HCT116 (cell line): Measurements from ENCODE around the gene TXNDC17. TPM values are rescaled to one million over a fixed set of nuclear protein-coding genes. Genes with fewer than 3 reads are reported as not detected.
"Not testable (repeated sequence)": the region's sequence is repeated elsewhere in the genome, so short reads cannot be mapped to it uniquely, and the experiment has no call there.

Source experiments
- ATAC-seq: fragments of 200-7000 bp; cut with Tn5 transposase; 2 replicates; pipeline ENCODE4 v1.9.1; 2020; ENCODE audit warnings: mild to moderate bottlenecking, moderate library complexity
- BruUV-seq: library from RNA; stranded (reverse); fragments of 400-500 nt; replicated peaks from 2 replicates; lab custom pipeline; 2021; lab: Mats Ljungman, UMichigan
- CTCF ChIA-PET: fragments of 300-600 bp; sonication (Branson Sonifier 250); formaldehyde crosslinking; loops from one replicate; lab custom pipeline; 2021; ENCODE audit warnings: antibody characterized with exemption; lab: Charles Lee
- POLR2A ChIA-PET: fragments of 300-600, 350-600 bp; sonication (Branson Sonifier 250); formaldehyde crosslinking; loops from one replicate; lab custom pipeline; 2021; ENCODE audit warnings: antibody characterized with exemption; lab: Charles Lee
- RAD21 ChIA-PET, 2 experiments: fragments of 300-600 bp; sonication (Branson Sonifier 250); formaldehyde crosslinking; loops; one replicate each; lab custom pipeline; 2023; ENCODE audit warnings: low total read pairs in 2 of 2; ENCODE audit not compliant: uncharacterized antibody in 2 of 2, unreplicated experiment in 2 of 2, low non-redundant PET in 1 of 2; lab: Charles Lee
- DNase-seq: peaks from one replicate; pipeline ENCODE4 v3.0.0-alpha.2; 2010; ENCODE audit warnings: low read depth, low spot score
- H2AFZ ChIP-seq: fragments of 200-600 bp; shearing (Covaris generic), sonication (generic); 2 replicates; pipeline ENCODE4 v1.6.1; 2017; ENCODE audit warnings: low read depth, mixed run types, mixed read lengths, antibody characterized with exemption, low read length; ENCODE audit not compliant: poor library complexity, severe bottlenecking
- H3K27ac ChIP-seq: 2 replicates; pipeline ENCODE4 v1.5.1; 2012; ENCODE audit warnings: low read depth, low read length
- H3K27me3 ChIP-seq: fragments of 200-600 bp; sonication (generic); 2 replicates; pipeline ENCODE4 v1.6.1; 2016; ENCODE audit warnings: mixed run types, low read length, mixed read lengths; ENCODE audit not compliant: insufficient read depth
- H3K36me3 ChIP-seq, 2 experiments: fragments of 200-500 bp in 1 of 2; fragments of 200-600 bp in 1 of 2; sonication (Bioruptor generic) in 1 of 2; sonication (generic) in 1 of 2; 2 replicates each; pipeline versions ENCODE4 v1.5.1 to v1.6.1; 2014 to 2016; ENCODE audit warnings: low read length in 2 of 2, inconsistent platforms in 1 of 2, mixed read lengths in 1 of 2, mixed run types in 1 of 2; ENCODE audit not compliant: insufficient read depth in 2 of 2, control insufficient read depth in 1 of 2
- H3K4me1 ChIP-seq, 2 experiments: fragments of 200-600 bp in 1 of 2; sonication (generic) in 1 of 2; 2 replicates each; pipeline versions ENCODE4 v1.5.1 to v1.6.1; 2012 to 2017; ENCODE audit warnings: low read length in 2 of 2, inconsistent platforms in 1 of 2, mild to moderate bottlenecking in 1 of 2, mixed read lengths in 1 of 2, mixed run types in 1 of 2, moderate library complexity in 1 of 2; ENCODE audit not compliant: insufficient read depth in 2 of 2, control insufficient read depth in 1 of 2
- H3K4me2 ChIP-seq: fragments of 200-600 bp; sonication (generic); 2 replicates; pipeline ENCODE4 v1.6.1; 2017; ENCODE audit warnings: mixed run types, low read length, mixed read lengths
- H3K4me3 ChIP-seq, 2 experiments: fragments of 200-600 bp in 1 of 2; sonication (generic) in 1 of 2; replicated peaks in 1 of 2; 2 replicates each; pipeline ENCODE4 v1.5.1; 2011 to 2016; ENCODE audit warnings: low read length in 2 of 2, control low read depth in 1 of 2, low read depth in 1 of 2, mild to moderate bottlenecking in 1 of 2, mixed read lengths in 1 of 2, mixed run types in 1 of 2
- H3K79me2 ChIP-seq: fragments of 200-600 bp; sonication (generic); 2 replicates; pipeline ENCODE4 v1.6.1; 2017; ENCODE audit warnings: mild to moderate bottlenecking, mixed run types, low read length, moderate library complexity, mixed read lengths; ENCODE audit not compliant: insufficient read depth
- H3K9ac ChIP-seq: fragments of 200-600 bp; sonication (generic); 2 replicates; pipeline ENCODE4 v1.6.1; 2016; ENCODE audit warnings: low read length, mixed read lengths
- H3K9me2 ChIP-seq: fragments of 200-600 bp; sonication (generic), shearing (Covaris generic); 2 replicates; pipeline ENCODE4 v1.6.1; 2017; ENCODE audit warnings: mixed run types, mild to moderate bottlenecking, moderate library complexity; ENCODE audit not compliant: insufficient read depth
- H3K9me3 ChIP-seq, 2 experiments: fragments of 200-500 bp in 1 of 2; fragments of 200-600 bp in 1 of 2; sonication (Bioruptor generic) in 1 of 2; sonication (generic) in 1 of 2; 2 replicates each; pipeline ENCODE4 v1.6.1; 2014 to 2017; ENCODE audit warnings: low read length in 2 of 2, mixed read lengths in 2 of 2, inconsistent platforms in 1 of 2, low read depth in 1 of 2, mild to moderate bottlenecking in 1 of 2, mixed run types in 1 of 2, moderate library complexity in 1 of 2; ENCODE audit not compliant: control insufficient read depth in 1 of 2, insufficient read depth in 1 of 2
- H4K20me1 ChIP-seq: fragments of 200-600 bp; sonication (generic), shearing (Covaris generic); 2 replicates; pipeline ENCODE4 v1.6.1; 2017; ENCODE audit warnings: mixed run types, mild to moderate bottlenecking, moderate library complexity; ENCODE audit not compliant: insufficient read depth
- ELF1 ChIP-seq: IDR thresholded peaks from 2 replicates; pipeline ENCODE4 v1.6.1; 2012; ENCODE audit warnings: low read depth, borderline replicate concordance
- EZH2phosphoT487 ChIP-seq: fragments of 200-600 bp; IDR thresholded peaks from 2 replicates; pipeline ENCODE4 v1.6.1; 2018; ENCODE audit warnings: antibody characterized with exemption, borderline replicate concordance
- FOSL1 ChIP-seq: IDR thresholded peaks from 2 replicates; pipeline ENCODE4 v1.6.1; 2012; ENCODE audit warnings: low read depth
- JUND ChIP-seq: IDR thresholded peaks from 2 replicates; pipeline ENCODE4 v1.6.1; 2012
- RAD21 ChIP-seq: IDR thresholded peaks from 2 replicates; pipeline ENCODE4 v1.6.1; 2012; ENCODE audit warnings: low read depth, mild to moderate bottlenecking
- REST ChIP-seq: IDR thresholded peaks from 2 replicates; pipeline ENCODE4 v1.6.1; 2012; ENCODE audit warnings: low read depth
- SIN3A ChIP-seq: IDR thresholded peaks from 2 replicates; pipeline ENCODE4 v1.6.1; 2012; ENCODE audit warnings: low read depth
- SP1 ChIP-seq: IDR thresholded peaks from 2 replicates; pipeline ENCODE4 v1.6.1; 2012; ENCODE audit warnings: low read depth
- intact Hi-C: fragments of 100-400 bp; cut with micrococcal nuclease; formaldehyde crosslinking; loops from 2 replicates; pipeline ENCODE4 v1.10.0; 2022
- total RNA-seq: library from RNA; stranded (reverse); gene quantifications from one replicate; pipeline ENCODE4 v1.2.1, GENCODE V29; 2021; ENCODE audit not compliant: unreplicated experiment
- TF ChIP-seq, protein P1 (sequence below): IDR thresholded peaks from 2 replicates; pipeline ENCODE4 v1.6.1; 2011; ENCODE audit warnings: mild to moderate bottlenecking, low read length, moderate library complexity; ENCODE audit not compliant: insufficient replicate concordance; ENCODE audit errors: extremely low read depth

Gene TXNDC17
- total RNA-seq, 1 experiment from 2014 or later: 121 TPM

DNA sequence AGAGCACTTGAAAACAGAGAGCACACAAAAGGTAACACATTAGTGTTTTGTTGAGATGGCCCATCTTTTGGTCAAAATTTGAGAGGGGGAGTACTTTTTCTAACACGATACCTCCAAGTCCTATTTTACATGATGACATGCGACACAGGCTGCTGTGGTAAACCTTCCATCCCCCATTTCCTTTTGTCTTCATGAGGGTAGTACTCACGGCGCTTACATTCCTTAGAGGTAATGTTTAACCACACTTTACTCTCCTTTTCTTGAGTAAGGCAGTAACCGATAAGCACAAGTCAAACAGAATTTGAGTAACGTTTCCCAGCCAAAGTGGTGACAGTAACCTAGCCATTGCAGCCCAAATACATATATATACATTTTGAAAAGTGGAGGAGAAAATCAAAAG is 48.7 kb upstream of the TXNDC17 start:
- intact Hi-C loops: no loop called here
- CTCF ChIA-PET: no interaction called here

GRCh38 chr17:6593371-6593770 is 47.5 kb upstream of the TXNDC17 start:
- intact Hi-C loops, H3K27me3 ChIP-seq, H3K79me2 ChIP-seq, H3K9ac ChIP-seq, POLR2A ChIA-PET, H4K20me1 ChIP-seq, DNase-seq, RAD21 ChIA-PET, H3K27ac ChIP-seq, H3K4me3 ChIP-seq, CTCF ChIA-PET, H3K4me2 ChIP-seq, BruUV-seq, H3K4me1 ChIP-seq, H2AFZ ChIP-seq, H3K9me3 ChIP-seq, H3K9me2 ChIP-seq, ATAC-seq: not testable (repeated sequence)
- H3K36me3 ChIP-seq: peaks cover 41% of the 10 kb centered on the region in 2 experiments

More for the DNA sequence above, 48.7 kb upstream of the TXNDC17 start:
- Histone ChIP-seq H3K27me3 (no peaks in the 10 kb centered on the region), H3K27ac (no peak overlapping the region), H3K9me3 (no peaks in the 10 kb centered on the region), H3K9ac (no peak overlapping the region), H3K36me3 (peaks cover 41 to 48% of the 10 kb centered on the region in 2 experiments), H4K20me1 (no peaks in the 10 kb centered on the region), H3K4me2 (no peak overlapping the region), H3K4me1 (no peaks in the 10 kb centered on the region), H2AFZ (no peak overlapping the region), H3K9me2 (no peaks in the 10 kb centered on the region), H3K4me3 (no peak overlapping the region), H3K79me2 (no peaks in the 10 kb centered on the region)
- RAD21 ChIA-PET: no interaction called here
- POLR2A ChIA-PET: no interaction called here
- ATAC-seq: no peak
- no TSS peak for BruUV-seq
- no peak for TF ChIP-seq SP1
- TF ChIP-seq JUND: no peak
- DNase-seq: no peak

DNA sequence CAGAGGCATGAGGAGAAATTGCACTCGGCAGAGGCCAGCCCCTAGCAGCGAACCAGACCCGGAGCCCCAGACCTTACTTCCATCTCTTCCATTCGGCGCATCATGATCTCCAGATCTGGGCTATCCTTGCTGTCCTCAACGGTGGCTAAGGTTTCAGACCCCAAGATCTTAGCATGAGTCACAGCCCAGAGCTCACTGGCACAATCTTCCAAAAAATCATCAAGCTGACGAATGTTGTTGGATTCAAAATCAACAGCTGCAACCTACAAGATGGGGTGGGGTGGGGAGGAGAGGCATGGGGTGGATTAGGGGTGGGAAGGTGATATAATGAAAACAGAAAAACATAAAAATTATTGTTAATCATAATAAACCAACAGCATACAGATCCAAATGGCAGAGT is 44.8 kb upstream of the TXNDC17 start:
- CTCF ChIA-PET: no interaction called here
- TF ChIP-seq EZH2phosphoT487 (no peak), RAD21 (no peak), ELF1 (no peak), FOSL1 (no peak), REST (no peak), SIN3A (no peak)
- TF ChIP-seq, protein P1, sequence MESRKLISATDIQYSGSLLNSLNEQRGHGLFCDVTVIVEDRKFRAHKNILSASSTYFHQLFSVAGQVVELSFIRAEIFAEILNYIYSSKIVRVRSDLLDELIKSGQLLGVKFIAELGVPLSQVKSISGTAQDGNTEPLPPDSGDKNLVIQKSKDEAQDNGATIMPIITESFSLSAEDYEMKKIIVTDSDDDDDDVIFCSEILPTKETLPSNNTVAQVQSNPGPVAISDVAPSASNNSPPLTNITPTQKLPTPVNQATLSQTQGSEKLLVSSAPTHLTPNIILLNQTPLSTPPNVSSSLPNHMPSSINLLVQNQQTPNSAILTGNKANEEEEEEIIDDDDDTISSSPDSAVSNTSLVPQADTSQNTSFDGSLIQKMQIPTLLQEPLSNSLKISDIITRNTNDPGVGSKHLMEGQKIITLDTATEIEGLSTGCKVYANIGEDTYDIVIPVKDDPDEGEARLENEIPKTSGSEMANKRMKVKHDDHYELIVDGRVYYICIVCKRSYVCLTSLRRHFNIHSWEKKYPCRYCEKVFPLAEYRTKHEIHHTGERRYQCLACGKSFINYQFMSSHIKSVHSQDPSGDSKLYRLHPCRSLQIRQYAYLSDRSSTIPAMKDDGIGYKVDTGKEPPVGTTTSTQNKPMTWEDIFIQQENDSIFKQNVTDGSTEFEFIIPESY: no peak

More for the DNA sequence above, 44.8 kb upstream of the TXNDC17 start:
- H3K79me2 ChIP-seq: no peaks in the 10 kb centered on the region; the same call in 1 of the 2 replicates
- H3K4me2 ChIP-seq: no peak overlapping the region
- no peak overlapping the region for H3K4me3 ChIP-seq
- no peaks in the 10 kb centered on the region for H3K9me2 ChIP-seq
- POLR2A ChIA-PET: no interaction called here
- H3K9ac ChIP-seq: no peak overlapping the region
- H3K36me3 ChIP-seq: peaks cover 35 to 52% of the 10 kb centered on the region in 2 experiments
- DNase-seq (no peak), ATAC-seq (no peak)
- no peaks in the 10 kb centered on the region for H3K9me3 ChIP-seq
- RAD21 ChIA-PET: no interaction called here
- H2AFZ ChIP-seq: no peak overlapping the region
- no peaks in the 10 kb centered on the region for H4K20me1 ChIP-seq
- no peak overlapping the region for H3K27ac ChIP-seq
- no TSS peak for BruUV-seq
- H3K27me3 ChIP-seq: no peaks in the 10 kb centered on the region
- no peaks in the 10 kb centered on the region for H3K4me1 ChIP-seq
- intact Hi-C loops: no loop called here
